HFF-Myc (cell line): ENCODE measurements around the gene CSNK1G2.

Experiments used
- DNase-seq: peaks from one replicate; pipeline ENCODE4 v3.0.0-alpha.2; 2011; ENCODE audit warnings: low read depth; ENCODE audit errors: extremely low read depth
- H3K4me3 ChIP-seq: replicated peaks from 2 replicates; pipeline ENCODE4 v1.5.1; 2011; ENCODE audit warnings: low read depth, mild to moderate bottlenecking, control low read depth, low read length
- CTCF ChIP-seq: IDR thresholded peaks from 2 replicates; pipeline ENCODE4 v1.5.1; 2012; ENCODE audit warnings: mild to moderate bottlenecking, low read depth, low read length, control low read depth; ENCODE audit errors: missing control alignments

The CSNK1G2 gene

GRCh38 chr19:1970806-1971502 lies 30.0 kb downstream of the CSNK1G2 start:
- no peak overlapping the region for H3K4me3 ChIP-seq
- TF ChIP-seq CTCF, result no peak
- DNase-seq, result no peak

GRCh38 chr19:1974381-1975161 lies 33.6 kb downstream of the CSNK1G2 start:
- no peak for DNase-seq
- H3K4me3 ChIP-seq, result no peak overlapping the region
- TF ChIP-seq CTCF, result no peak

- TF ChIP-seq CTCF, result no peak
- no peak for DNase-seq
- H3K4me3 ChIP-seq, result no peak overlapping the region
These were observed 34.1 kb downstream of the CSNK1G2 start for GRCh38 chr19:1975162-1975480.

- DNase-seq, result no peak
- H3K4me3 ChIP-seq, result no peak overlapping the region
- no peak for TF ChIP-seq CTCF
These were observed 36.1 kb downstream of the CSNK1G2 start for GRCh38 chr19:1977120-1977519.

GRCh38 chr19:1978346-1978894 lies 37.4 kb downstream of the CSNK1G2 start:
- DNase-seq, result no peak

GRCh38 chr19:1979017-1979416 lies 38.0 kb downstream of the CSNK1G2 start:
- no peak for TF ChIP-seq CTCF
- DNase-seq, result no peak
- no peak overlapping the region for H3K4me3 ChIP-seq

More at GRCh38 chr19:1978346-1978894, 37.4 kb downstream of the CSNK1G2 start:
- H3K4me3 ChIP-seq, result no peak overlapping the region
- no peak for TF ChIP-seq CTCF
